C4-2B (cell line): ENCODE data around the gene UQCR11.

Experiments used
- H3K27ac ChIP-seq: fragments of 450-650 bp; 2 replicates; pipeline ENCODE4 v1.5.1; 2017
- CTCF ChIP-seq: fragments of 450-650 bp; conservative IDR thresholded peaks from 2 replicates; pipeline ENCODE4 v1.5.1; 2017; ENCODE audit warnings: mild to moderate bottlenecking
- ZFX ChIP-seq: fragments of 450-650 bp; IDR thresholded peaks from 2 replicates; pipeline ENCODE4 v1.6.1; 2017

UQCR11 gene

GRCh38 chr19:1580957-1581356 lies 24.3 kb downstream of the UQCR11 start:
- TF ChIP-seq CTCF (no peak), ZFX (no peak)
- peak overlapping the region; percentile 51; the same call in 1 of the 2 replicates for H3K27ac ChIP-seq

GRCh38 chr19:1580382-1580781 lies 24.9 kb downstream of the UQCR11 start:
- TF ChIP-seq ZFX (no peak), CTCF (no peak)
- no peak overlapping the region for H3K27ac ChIP-seq

GRCh38 chr19:1579222-1579621 lies 26.0 kb downstream of the UQCR11 start:
- no peak for TF ChIP-seq ZFX
- no peak for TF ChIP-seq CTCF
- no peak overlapping the region for H3K27ac ChIP-seq

- TF ChIP-seq CTCF (no peak), ZFX (no peak)
- H3K27ac ChIP-seq = no peak overlapping the region
Measured at GRCh38 chr19:1577929-1578618, 27.2 kb downstream of the UQCR11 start.

- no peak overlapping the region for H3K27ac ChIP-seq
- no peak for TF ChIP-seq CTCF
- TF ChIP-seq ZFX = no peak
Measured at GRCh38 chr19:1577090-1577928, 28.0 kb downstream of the UQCR11 start.

GRCh38 chr19:1576242-1577089 lies 28.8 kb downstream of the UQCR11 start:
- TF ChIP-seq ZFX (no peak), CTCF (no peak)
- no peak overlapping the region for H3K27ac ChIP-seq
